ENCODE data around the gene NIFK.
"Not testable (repeated sequence)": the region's sequence is repeated elsewhere in the genome, so short reads cannot be mapped to it uniquely, and the experiment has no call there.

NIFK gene

GRCh38 chr2:121707344-121707919, 29.2 kb downstream of the NIFK start:
- H3K4me3 ChIP-seq (ENCODE audit: low read depth, low read length): no peak overlapping the region
- no peak for TF ChIP-seq CTCF (IDR thresholded peaks at IDR 0.05; ENCODE audit: low read depth, low read length, missing control alignments)
- DNase-seq (ENCODE audit: low read depth): no peak
- in situ Hi-C loops (cut with HindIII; ENCODE audit: low sequenced_read_pairs): loop anchor here (25.0 kb wide), 1 partner anchor 320 kb away; no protein-coding TSS in a partner anchor

GRCh38 chr2:121705958-121706357, 30.7 kb downstream of the NIFK start:
- H3K4me3 ChIP-seq (ENCODE audit: low read depth, low read length): no peak overlapping the region
- DNase-seq (ENCODE audit: low read depth): no peak
- in situ Hi-C loops (cut with HindIII; ENCODE audit: low sequenced_read_pairs): loop anchor here (25.0 kb wide), 1 partner anchor 319 kb away; no protein-coding TSS in a partner anchor
- no peak for TF ChIP-seq CTCF (IDR thresholded peaks at IDR 0.05; ENCODE audit: low read depth, low read length, missing control alignments)

- DNase-seq (ENCODE audit: low read depth): no peak
- no peak for TF ChIP-seq CTCF (IDR thresholded peaks at IDR 0.05; ENCODE audit: low read depth, low read length, missing control alignments)
- in situ Hi-C loops (cut with HindIII; ENCODE audit: low sequenced_read_pairs): loop anchor here (25.0 kb wide), 1 partner anchor 318 kb away; no protein-coding TSS in a partner anchor
- H3K4me3 ChIP-seq (ENCODE audit: low read depth, low read length): no peak overlapping the region
Measured at GRCh38 chr2:121705390-121705789, 31.3 kb downstream of the NIFK start.

GRCh38 chr2:121701761-121702160, 34.9 kb downstream of the NIFK start:
- in situ Hi-C loops (cut with HindIII; ENCODE audit: low sequenced_read_pairs): loop anchor here (25.0 kb wide), 1 partner anchor 314 kb away; no protein-coding TSS in a partner anchor
- H3K4me3 ChIP-seq (ENCODE audit: low read depth, low read length); DNase-seq (ENCODE audit: low read depth): not testable (repeated sequence)

GRCh38 chr2:121699421-121700333, 37.0 kb downstream of the NIFK start:
- no peak for TF ChIP-seq CTCF (IDR thresholded peaks at IDR 0.05; ENCODE audit: low read depth, low read length, missing control alignments)
- no peak overlapping the region for H3K4me3 ChIP-seq (ENCODE audit: low read depth, low read length)
- in situ Hi-C loops (cut with HindIII; ENCODE audit: low sequenced_read_pairs): loop anchor here (25.0 kb wide), 1 partner anchor 312 kb away; no protein-coding TSS in a partner anchor
- DNase-seq (ENCODE audit: low read depth): no peak

GRCh38 chr2:121698318-121698930, 38.3 kb downstream of the NIFK start:
- no peak overlapping the region for H3K4me3 ChIP-seq (ENCODE audit: low read depth, low read length)
- in situ Hi-C loops (cut with HindIII; ENCODE audit: low sequenced_read_pairs): no loop called here
- DNase-seq (ENCODE audit: low read depth): no peak
- no peak for TF ChIP-seq CTCF (IDR thresholded peaks at IDR 0.05; ENCODE audit: low read depth, low read length, missing control alignments)
